OCI-LY1 (cell line): ENCODE results near the gene LATS2.
"Not testable (repeated sequence)": the region's sequence is repeated elsewhere in the genome, so short reads cannot be mapped to it uniquely, and the experiment has no call there.

Source experiments
- EZH2 ChIP-seq: fragments of 200-600 bp; sonication (generic), shearing (Covaris generic); IDR thresholded peaks from 2 replicates; pipeline ENCODE4 v1.8.0; 2017; ENCODE audit warnings: borderline replicate concordance, mixed run types, mild to moderate bottlenecking, antibody characterized with exemption, low read length, moderate library complexity, mixed read lengths
- TF ChIP-seq, protein P1 (sequence below): fragments of 200-600 bp; sonication (generic), shearing (Covaris generic); IDR thresholded peaks from 2 replicates; pipeline ENCODE4 v1.5.1; 2017; ENCODE audit warnings: mild to moderate bottlenecking, antibody characterized with exemption, low read length, moderate library complexity, mixed read lengths

GRCh38 chr13:20957049-20957620, 104.3 kb downstream of the LATS2 start:
- not testable (repeated sequence) for TF ChIP-seq EZH2
- TF ChIP-seq, protein P1, sequence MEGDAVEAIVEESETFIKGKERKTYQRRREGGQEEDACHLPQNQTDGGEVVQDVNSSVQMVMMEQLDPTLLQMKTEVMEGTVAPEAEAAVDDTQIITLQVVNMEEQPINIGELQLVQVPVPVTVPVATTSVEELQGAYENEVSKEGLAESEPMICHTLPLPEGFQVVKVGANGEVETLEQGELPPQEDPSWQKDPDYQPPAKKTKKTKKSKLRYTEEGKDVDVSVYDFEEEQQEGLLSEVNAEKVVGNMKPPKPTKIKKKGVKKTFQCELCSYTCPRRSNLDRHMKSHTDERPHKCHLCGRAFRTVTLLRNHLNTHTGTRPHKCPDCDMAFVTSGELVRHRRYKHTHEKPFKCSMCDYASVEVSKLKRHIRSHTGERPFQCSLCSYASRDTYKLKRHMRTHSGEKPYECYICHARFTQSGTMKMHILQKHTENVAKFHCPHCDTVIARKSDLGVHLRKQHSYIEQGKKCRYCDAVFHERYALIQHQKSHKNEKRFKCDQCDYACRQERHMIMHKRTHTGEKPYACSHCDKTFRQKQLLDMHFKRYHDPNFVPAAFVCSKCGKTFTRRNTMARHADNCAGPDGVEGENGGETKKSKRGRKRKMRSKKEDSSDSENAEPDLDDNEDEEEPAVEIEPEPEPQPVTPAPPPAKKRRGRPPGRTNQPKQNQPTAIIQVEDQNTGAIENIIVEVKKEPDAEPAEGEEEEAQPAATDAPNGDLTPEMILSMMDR, result not testable (repeated sequence)
